ENCODE results near the gene DMBX1. TPM values are rescaled to one million over a fixed set of nuclear protein-coding genes. Genes with fewer than 3 reads are reported as not detected.

DMBX1 gene
- total and polyA plus RNA-seq, 2 experiments from 2014 or later, result not detected

DNA sequence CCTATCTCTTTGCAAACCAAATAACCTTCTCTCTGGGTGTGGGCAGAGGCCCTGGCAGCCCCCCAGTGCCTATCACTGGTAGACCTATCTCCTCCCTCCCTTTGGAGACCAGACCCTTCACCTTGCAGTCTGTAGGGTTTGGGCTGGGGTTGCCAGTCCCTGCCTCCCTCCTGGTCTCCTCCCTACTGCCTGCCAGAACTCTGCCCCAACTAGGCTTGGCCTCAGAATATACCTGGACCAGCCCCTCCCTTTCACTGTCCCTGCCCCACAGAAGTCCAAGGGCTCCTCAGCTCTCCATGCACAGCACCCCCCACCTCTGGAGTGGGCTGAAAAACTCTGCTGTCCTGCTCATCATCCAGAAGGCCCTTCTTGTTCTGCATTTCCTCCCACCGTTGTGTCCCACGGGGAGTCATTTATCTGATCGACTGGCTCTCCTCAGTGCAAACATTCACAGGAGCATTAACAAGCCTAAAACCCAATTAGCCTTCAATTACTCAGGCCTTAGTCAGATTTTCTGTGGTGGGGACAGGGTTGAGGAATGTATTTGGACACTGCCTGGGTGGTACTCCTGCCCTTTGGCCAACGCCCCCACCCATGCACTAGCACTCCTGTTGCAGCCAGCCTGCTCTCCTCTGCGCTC lies 27.7 kb upstream of the DMBX1 start:
- Histone ChIP-seq H3K4me3 (no peak overlapping the region), H3K27me3 (peaks cover 68% of the 10 kb centered on the region), H3K4me1 (ENCODE audit: low read depth) (no peaks in the 10 kb centered on the region), H3K27ac (no peak overlapping the region), H3K36me3 (no peaks in the 10 kb centered on the region), H3K9me3 (ENCODE audit: low read depth) (no peaks in the 10 kb centered on the region)
- DNase-seq (ENCODE audit: low read depth in 1 of 2, low spot score in 1 of 2), result no peak
- TF ChIP-seq, protein P1, sequence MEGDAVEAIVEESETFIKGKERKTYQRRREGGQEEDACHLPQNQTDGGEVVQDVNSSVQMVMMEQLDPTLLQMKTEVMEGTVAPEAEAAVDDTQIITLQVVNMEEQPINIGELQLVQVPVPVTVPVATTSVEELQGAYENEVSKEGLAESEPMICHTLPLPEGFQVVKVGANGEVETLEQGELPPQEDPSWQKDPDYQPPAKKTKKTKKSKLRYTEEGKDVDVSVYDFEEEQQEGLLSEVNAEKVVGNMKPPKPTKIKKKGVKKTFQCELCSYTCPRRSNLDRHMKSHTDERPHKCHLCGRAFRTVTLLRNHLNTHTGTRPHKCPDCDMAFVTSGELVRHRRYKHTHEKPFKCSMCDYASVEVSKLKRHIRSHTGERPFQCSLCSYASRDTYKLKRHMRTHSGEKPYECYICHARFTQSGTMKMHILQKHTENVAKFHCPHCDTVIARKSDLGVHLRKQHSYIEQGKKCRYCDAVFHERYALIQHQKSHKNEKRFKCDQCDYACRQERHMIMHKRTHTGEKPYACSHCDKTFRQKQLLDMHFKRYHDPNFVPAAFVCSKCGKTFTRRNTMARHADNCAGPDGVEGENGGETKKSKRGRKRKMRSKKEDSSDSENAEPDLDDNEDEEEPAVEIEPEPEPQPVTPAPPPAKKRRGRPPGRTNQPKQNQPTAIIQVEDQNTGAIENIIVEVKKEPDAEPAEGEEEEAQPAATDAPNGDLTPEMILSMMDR (IDR thresholded peaks at IDR 0.05; ENCODE audit: low read depth, low read length), result no peak

DNA sequence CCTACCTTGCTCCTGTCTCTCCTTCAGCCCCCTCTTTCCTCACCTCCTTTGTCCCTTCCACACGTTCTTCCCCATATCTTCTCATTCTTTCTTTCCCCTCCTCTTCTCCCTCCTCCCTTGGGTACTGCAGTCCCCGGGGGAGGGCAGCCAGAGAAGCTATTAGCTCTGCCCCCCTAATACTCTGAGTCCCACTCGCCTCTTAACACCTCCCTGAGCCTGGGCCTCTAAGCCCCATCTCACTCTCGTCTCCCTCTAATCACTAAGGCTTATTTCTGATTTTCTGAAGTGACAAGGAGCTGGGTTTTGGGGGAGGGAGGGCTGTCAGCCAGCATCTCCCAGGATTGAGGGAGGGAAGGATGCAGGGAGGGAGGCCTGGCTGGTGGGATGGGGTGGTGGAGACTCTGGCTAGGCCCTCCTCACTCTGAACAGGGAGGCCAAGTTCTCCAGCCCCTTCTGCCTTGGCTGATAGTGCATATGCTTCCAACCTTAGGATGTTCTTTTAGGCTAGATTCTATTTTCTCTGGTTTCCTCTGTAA lies 25.6 kb upstream of the DMBX1 start:
- peaks cover 57% of the 10 kb centered on the region for H3K27me3 ChIP-seq

DNA sequence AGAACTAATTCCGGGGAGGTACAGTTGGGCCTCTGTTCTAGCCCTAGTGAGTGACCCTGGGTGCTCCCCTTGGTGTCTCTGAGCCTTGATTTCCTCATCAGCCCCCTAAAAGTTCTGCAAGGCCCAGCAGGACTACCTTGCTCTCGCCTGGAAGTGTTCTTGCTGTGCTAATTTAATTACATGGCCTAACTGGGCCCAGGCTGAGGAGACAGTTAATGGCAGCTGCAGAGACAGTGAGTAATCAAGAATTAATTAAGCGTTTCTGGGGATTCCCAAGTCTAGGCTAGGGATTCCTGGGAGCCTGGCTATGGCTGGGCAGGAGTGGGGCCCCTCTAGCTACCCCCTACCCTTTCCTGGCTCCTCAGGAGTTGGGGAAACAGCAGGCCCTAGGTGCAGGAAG lies 24.7 kb upstream of the DMBX1 start:
- H3K27me3 ChIP-seq, result peaks cover 52% of the 10 kb centered on the region
- DNase-seq (ENCODE audit: low read depth in 1 of 2, low spot score in 1 of 2), result no peak
- TF ChIP-seq, protein P1 (IDR thresholded peaks at IDR 0.05; ENCODE audit: low read depth, low read length), result no peak

More for the DNA sequence above, 25.6 kb upstream of the DMBX1 start:
- H3K9me3 ChIP-seq (ENCODE audit: low read depth), result no peaks in the 10 kb centered on the region
- TF ChIP-seq, protein P1 (IDR thresholded peaks at IDR 0.05; ENCODE audit: low read depth, low read length), result no peak
- DNase-seq (ENCODE audit: low read depth in 1 of 2, low spot score in 1 of 2), result no peak
- H3K4me1 ChIP-seq (ENCODE audit: low read depth), result no peaks in the 10 kb centered on the region
- H3K4me3 ChIP-seq, result no peak overlapping the region
- H3K36me3 ChIP-seq, result no peaks in the 10 kb centered on the region
- no peak overlapping the region for H3K27ac ChIP-seq

DNA sequence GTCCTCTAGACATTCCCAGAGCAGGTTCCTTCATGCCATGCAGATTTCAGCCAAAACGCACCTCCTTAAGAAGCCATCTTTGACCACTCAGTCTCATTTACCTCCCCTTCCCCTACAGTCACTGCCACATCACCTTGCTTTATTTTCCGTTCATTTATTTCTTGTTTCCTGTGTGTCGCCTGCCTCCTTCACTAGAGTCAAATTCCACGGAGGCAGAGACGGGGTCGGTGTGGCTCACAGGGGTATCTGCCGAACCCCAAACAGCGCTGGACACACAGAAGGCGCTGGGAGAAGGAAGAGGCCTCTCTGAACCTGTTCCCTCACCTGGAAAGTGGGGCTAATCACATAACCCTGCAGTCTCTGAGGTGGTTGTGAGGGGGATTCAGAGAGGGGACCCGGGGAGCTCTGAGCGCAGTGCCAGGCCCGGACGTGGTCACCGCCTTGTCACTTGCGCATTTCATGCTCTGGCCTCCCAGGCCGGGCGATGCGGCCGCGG lies 23.6 kb upstream of the DMBX1 start:
- TF ChIP-seq, protein P1 (IDR thresholded peaks at IDR 0.05; ENCODE audit: low read depth, low read length), result no peak
- Histone ChIP-seq H3K9me3 (ENCODE audit: low read depth) (no peaks in the 10 kb centered on the region), H3K4me1 (ENCODE audit: low read depth) (no peaks in the 10 kb centered on the region), H3K27me3 (peaks cover 43% of the 10 kb centered on the region), H3K36me3 (no peaks in the 10 kb centered on the region), H3K27ac (no peak overlapping the region), H3K4me3 (peak overlapping the region; percentile 50)
- no peak for DNase-seq (ENCODE audit: low read depth in 1 of 2, low spot score in 1 of 2)

More for the DNA sequence above, 24.7 kb upstream of the DMBX1 start:
- Histone ChIP-seq H3K36me3 (no peaks in the 10 kb centered on the region), H3K9me3 (ENCODE audit: low read depth) (no peaks in the 10 kb centered on the region), H3K4me3 (no peak overlapping the region), H3K27ac (no peak overlapping the region), H3K4me1 (ENCODE audit: low read depth) (no peaks in the 10 kb centered on the region)

DNA sequence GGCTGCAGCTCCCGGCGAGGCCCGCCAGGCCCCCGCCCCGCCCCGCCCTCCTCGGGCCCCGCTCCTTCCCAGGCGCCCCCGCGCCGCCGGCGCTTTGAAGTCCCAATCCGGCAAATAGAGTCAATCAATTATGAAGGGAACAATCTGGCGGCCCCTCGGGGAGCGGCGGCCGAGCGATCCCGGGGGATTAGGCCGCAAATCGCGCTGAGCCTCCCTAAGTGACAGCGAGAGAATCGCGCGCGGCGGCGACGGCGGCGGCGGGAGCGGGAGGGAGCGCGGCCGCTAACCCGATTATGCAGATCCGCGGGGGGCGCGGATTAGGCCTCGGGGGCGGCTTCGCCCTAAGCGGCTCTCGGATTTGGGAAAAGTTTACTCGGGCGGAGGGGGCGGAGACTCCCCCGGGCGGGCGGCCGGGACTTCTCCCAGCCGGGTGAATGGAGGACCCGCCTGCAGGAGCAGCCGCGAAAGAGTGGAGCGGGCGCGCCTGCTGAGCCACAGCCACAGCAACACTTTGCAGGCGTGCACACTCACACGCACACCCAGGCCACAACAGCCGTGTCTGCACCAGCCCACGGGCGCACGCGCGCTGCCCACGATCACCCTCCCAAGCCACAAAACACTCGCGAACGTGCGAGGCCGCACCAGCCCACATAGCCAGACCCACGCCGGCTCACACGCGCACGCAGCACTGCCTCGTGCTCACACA lies 23.0 kb upstream of the DMBX1 start:
- TF ChIP-seq, protein P1 (IDR thresholded peaks at IDR 0.05; ENCODE audit: low read depth, low read length), result no peak
- Histone ChIP-seq H3K36me3 (no peaks in the 10 kb centered on the region), H3K4me3 (peak overlapping the region; percentile 50), H3K4me1 (ENCODE audit: low read depth) (no peaks in the 10 kb centered on the region), H3K9me3 (ENCODE audit: low read depth) (no peaks in the 10 kb centered on the region), H3K27ac (no peak overlapping the region), H3K27me3 (peaks cover 38% of the 10 kb centered on the region)
- DNase-seq (ENCODE audit: low read depth in 1 of 2, low spot score in 1 of 2), result peak in 1 of 2 donors; percentile 54

Data from cardiac muscle cell (in vitro differentiated cells and primary cell).